CD14-positive monocyte (primary cell): ENCODE results near the gene CEBPG. TPM values are rescaled to one million over a fixed set of nuclear protein-coding genes. Genes with fewer than 3 reads are reported as not detected.

Experiments
- DNase-seq, 3 donors: peaks; one replicate each; pipeline ENCODE4 v3.0.0-alpha.2; 2011 to 2022
- H2AFZ ChIP-seq: 2 replicates; pipeline ENCODE4 v1.6.0; 2012; ENCODE audit warnings: mild to moderate bottlenecking, low read depth, low read length, inconsistent platforms; ENCODE audit not compliant: insufficient read depth, poor library complexity, severe bottlenecking
- H3K27ac ChIP-seq, 2 donors: 1 replicate in 1 of 2; 2 replicates in 1 of 2; pipeline ENCODE4 v1.5.1; 2012 to 2013; ENCODE audit warnings: low read length in 2 of 2, control low read depth in 1 of 2, inconsistent platforms in 1 of 2, low read depth in 1 of 2, mild to moderate bottlenecking in 1 of 2
- H3K27me3 ChIP-seq, 2 donors: one replicate each; pipeline versions ENCODE4 v1.6.0 to v1.6.1; 2011 to 2013; ENCODE audit warnings: low read length in 2 of 2; ENCODE audit not compliant: control insufficient read depth in 2 of 2, insufficient read depth in 2 of 2
- H3K36me3 ChIP-seq, 2 donors: replicated peaks in 1 of 2; 1 replicate in 1 of 2; 2 replicates in 1 of 2; pipeline versions ENCODE4 v1.5.1 to v1.6.1; 2012 to 2013; ENCODE audit warnings: low read length in 2 of 2, control low read depth in 1 of 2, inconsistent platforms in 1 of 2, mild to moderate bottlenecking in 1 of 2; ENCODE audit not compliant: insufficient read depth in 2 of 2, control insufficient read depth in 1 of 2
- H3K4me1 ChIP-seq, 2 donors: 1 replicate in 1 of 2; 2 replicates in 1 of 2; pipeline versions ENCODE4 v1.5.1 to v1.6.1; 2012 to 2013; ENCODE audit warnings: low read length in 2 of 2, control low read depth in 1 of 2, inconsistent platforms in 1 of 2, mild to moderate bottlenecking in 1 of 2, moderate library complexity in 1 of 2; ENCODE audit not compliant: insufficient read depth in 2 of 2, control insufficient read depth in 1 of 2
- H3K4me2 ChIP-seq: replicated peaks from 2 replicates; pipeline ENCODE3; 2012; ENCODE audit warnings: low read length, moderate library complexity, mild to moderate bottlenecking; ENCODE audit not compliant: poor library complexity, severe bottlenecking; ENCODE audit errors: extremely low read depth
- H3K4me3 ChIP-seq, 3 experiments: fragments of 200-600 bp in 1 of 3; sonication (generic) in 1 of 3; replicated peaks in 1 of 3; 1 replicate in 2 of 3; 2 replicates in 1 of 3; pipeline ENCODE4 v1.5.1; 2011 to 2013; ENCODE audit warnings: low read length in 3 of 3, mild to moderate bottlenecking in 3 of 3, control low read depth in 2 of 3, low read depth in 2 of 3, inconsistent platforms in 1 of 3, moderate library complexity in 1 of 3
- H3K79me2 ChIP-seq: 2 replicates; pipeline ENCODE4 v1.6.0; 2012; ENCODE audit warnings: mild to moderate bottlenecking, control low read depth, inconsistent platforms, low read length, moderate library complexity; ENCODE audit not compliant: insufficient read depth
- H3K9ac ChIP-seq: 2 replicates; pipeline ENCODE4 v1.6.0; 2017; ENCODE audit warnings: low read length, mild to moderate bottlenecking; ENCODE audit not compliant: insufficient read depth, poor library complexity, severe bottlenecking
- H3K9me3 ChIP-seq, 2 donors: replicated peaks in 1 of 2; 1 replicate in 1 of 2; 2 replicates in 1 of 2; pipeline versions ENCODE4 v1.5.1 to v1.6.1; 2012 to 2013; ENCODE audit warnings: low read length in 2 of 2, control low read depth in 1 of 2; ENCODE audit not compliant: control insufficient read depth in 1 of 2, insufficient read depth in 1 of 2
- H4K20me1 ChIP-seq: 2 replicates; pipeline ENCODE4 v1.6.0; 2012; ENCODE audit warnings: mild to moderate bottlenecking, low read length, control low read depth, moderate library complexity; ENCODE audit not compliant: insufficient read depth
- H3K27ac Mint-ChIP-seq, 7 donors: one replicate each; pipeline ENCODE4 v1.8.0; 2020; ENCODE audit warnings: mild to moderate bottlenecking in 7 of 7, mixed read lengths in 7 of 7, moderate library complexity in 6 of 7, inconsistent platforms in 2 of 7
- H3K27me3 Mint-ChIP-seq, 3 donors: one replicate each; pipeline ENCODE4 v1.8.0; 2021 to 2022; ENCODE audit warnings: low read depth in 3 of 3, mild to moderate bottlenecking in 3 of 3, mixed read lengths in 3 of 3, moderate library complexity in 3 of 3, inconsistent platforms in 1 of 3
- H3K36me3 Mint-ChIP-seq, 2 donors: one replicate each; pipeline ENCODE4 v1.8.0; 2020; ENCODE audit warnings: mixed read lengths in 2 of 2, inconsistent platforms in 1 of 2, mild to moderate bottlenecking in 1 of 2
- H3K4me1 Mint-ChIP-seq: one replicate; pipeline ENCODE4 v1.8.0; 2020; ENCODE audit warnings: mild to moderate bottlenecking, mixed read lengths
- H3K4me3 Mint-ChIP-seq, 2 donors: one replicate each; pipeline ENCODE4 v1.8.0; 2020; ENCODE audit warnings: mild to moderate bottlenecking in 2 of 2, mixed read lengths in 2 of 2, moderate library complexity in 1 of 2
- H3K9me3 Mint-ChIP-seq, 7 donors: one replicate each; pipeline ENCODE4 v1.8.0; 2020 to 2022; ENCODE audit warnings: mixed read lengths in 7 of 7, mild to moderate bottlenecking in 6 of 7, moderate library complexity in 6 of 7, inconsistent platforms in 2 of 7
- CTCF ChIP-seq: fragments of 200-600 bp; IDR thresholded peaks from one replicate; pipeline ENCODE4 v1.8.0; 2022; ENCODE audit warnings: antibody characterized with exemption, mild to moderate bottlenecking
- WGBS: methylation state at CpG from one replicate; pipeline ENCODE4 v1.1.5; 2013; ENCODE audit warnings: missing lambda C conversion rate; ENCODE audit not compliant: insufficient coverage; 5-methylcytosine and 5-hydroxymethylcytosine counted together
- intact Hi-C, 2 donors: fragments of 100-400 bp; cut with micrococcal nuclease; formaldehyde crosslinking; loops; one replicate each; pipeline versions ENCODE4 v1.15.0 to v1.15.1; 2023
- polyA plus RNA-seq, 3 donors: library from polyadenylated mRNA; depleted of rRNA in 1 of 3; unstranded in 2 of 3; stranded (reverse) in 1 of 3; fragments of 300-500 nt in 2 of 3; fragments of >200 nt in 1 of 3; fragmentation: Illumina TruSeq in 2 of 3; gene quantifications; 1 replicate in 2 of 3; 2 replicates in 1 of 3; pipeline ENCODE4 v1.2.3, GENCODE V29; 2012 to 2021

Gene CEBPG
- polyA plus RNA-seq, 3 donors: 16.8 to 18.3 (median 17.8) TPM

- peaks cover 74 to 83% of the 10 kb centered on the region in 2 donors for H3K4me1 ChIP-seq
- H3K4me2 ChIP-seq: peak overlapping the region; percentile 83
- peak overlapping the region; percentile 65 for H3K9ac ChIP-seq
- no peak for DNase-seq
- H3K9me3 Mint-ChIP-seq: no peaks in the 10 kb centered on the region
- H3K36me3 ChIP-seq: peaks cover under 1 to 3% of the 10 kb centered on the region in 2 donors
- peaks cover 70% of the 10 kb centered on the region for H3K4me1 Mint-ChIP-seq
- no peak for TF ChIP-seq CTCF
- no peak overlapping the region for H3K4me3 ChIP-seq
- no peaks in the 10 kb centered on the region for H3K27me3 ChIP-seq
- H3K27me3 Mint-ChIP-seq: no peaks in the 10 kb centered on the region
- H4K20me1 ChIP-seq: peaks cover 8% of the 10 kb centered on the region
- peak overlapping the region; percentile 53 to 98 (median 83) for H3K27ac Mint-ChIP-seq
- intact Hi-C loops: no loop called here
- no peak overlapping the region for H3K4me3 Mint-ChIP-seq
- peaks cover 66% of the 10 kb centered on the region for H3K79me2 ChIP-seq
- 86% methylated on average over 27 of the region's 39 CpGs for WGBS
- H3K27ac ChIP-seq: peak overlapping the region; percentile 74 to 90
- H3K9me3 ChIP-seq: no peaks in the 10 kb centered on the region
- H2AFZ ChIP-seq: no peak overlapping the region
- peaks cover 2 to 3% of the 10 kb centered on the region in 2 donors for H3K36me3 Mint-ChIP-seq
These were observed 19.1 kb downstream of the CEBPG start for GRCh38 chr19:33392341-33393285.

GRCh38 chr19:33393286-33394005, 19.9 kb downstream of the CEBPG start:
- Histone ChIP-seq H2AFZ (no peak overlapping the region), H3K79me2 (peaks cover 58% of the 10 kb centered on the region), H3K9me3 (no peaks in the 10 kb centered on the region), H3K9ac (peak overlapping the region; percentile 65), H3K4me1 (peaks cover 74 to 78% of the 10 kb centered on the region in 2 donors), H3K4me3 (peak overlapping the region in 2 of 3 experiments; percentile 13 to 69), H4K20me1 (no peaks in the 10 kb centered on the region), H3K4me2 (peak overlapping the region; percentile 83), H3K27ac (peak overlapping the region; percentile 74 to 90), H3K27me3 (no peaks in the 10 kb centered on the region), H3K36me3 (no peaks in the 10 kb centered on the region)
- Mint-ChIP-seq H3K4me3 (peak overlapping the region; percentile 74 to 88), H3K27me3 (no peaks in the 10 kb centered on the region), H3K4me1 (peaks cover 70% of the 10 kb centered on the region), H3K9me3 (no peaks in the 10 kb centered on the region), H3K36me3 (peaks cover 3 to 4% of the 10 kb centered on the region in 2 donors), H3K27ac (peak overlapping the region; percentile 85 to 98 (median 93))
- intact Hi-C loops: no loop called here
- no peak for DNase-seq
- 83% methylated on average over 21 of the region's 21 CpGs for WGBS
- no peak for TF ChIP-seq CTCF
